Calu3 (cell line): ENCODE data around the gene CPD. TPM values are rescaled to one million over a fixed set of nuclear protein-coding genes. Genes with fewer than 3 reads are reported as not detected.

ENCODE experiments used
- BruUV-seq: library from RNA; stranded (reverse); fragments of 400-500 nt; replicated peaks from 2 replicates; lab custom pipeline; 2021; lab: Mats Ljungman, UMichigan
- CTCF ChIA-PET: fragments of 300-600 bp; sonication (Branson Sonifier 250); formaldehyde crosslinking; loops from one replicate; lab custom pipeline; 2022; ENCODE audit warnings: antibody characterized with exemption; lab: Charles Lee
- DNase-seq: peaks from one replicate; pipeline ENCODE4 v3.0.0; 2022
- H3K27ac Mint-ChIP-seq: one replicate; pipeline ENCODE4 v1.8.0; 2022; ENCODE audit warnings: mixed read lengths; ENCODE audit not compliant: unreplicated experiment
- H3K27me3 Mint-ChIP-seq: one replicate; pipeline ENCODE4 v1.8.0; 2022; ENCODE audit warnings: mixed read lengths; ENCODE audit not compliant: unreplicated experiment
- H3K36me3 Mint-ChIP-seq: one replicate; pipeline ENCODE4 v1.8.0; 2022; ENCODE audit warnings: mild to moderate bottlenecking, moderate library complexity, mixed read lengths; ENCODE audit not compliant: insufficient read depth, unreplicated experiment
- H3K4me1 Mint-ChIP-seq: one replicate; pipeline ENCODE4 v1.8.0; 2022; ENCODE audit warnings: mild to moderate bottlenecking, low read depth, mixed read lengths; ENCODE audit not compliant: unreplicated experiment
- H3K4me3 Mint-ChIP-seq: one replicate; pipeline ENCODE4 v1.8.0; 2022; ENCODE audit warnings: mild to moderate bottlenecking, low read depth, moderate library complexity, mixed read lengths; ENCODE audit not compliant: unreplicated experiment
- H3K9me3 Mint-ChIP-seq: one replicate; pipeline ENCODE4 v1.8.0; 2022; ENCODE audit warnings: low read depth, mixed read lengths; ENCODE audit not compliant: unreplicated experiment
- intact Hi-C: fragments of 100-400 bp; cut with micrococcal nuclease; formaldehyde crosslinking; loops from one replicate; pipeline ENCODE4 v1.10.0; 2022; ENCODE audit not compliant: unreplicated experiment
- total RNA-seq: library from RNA; stranded (reverse); gene quantifications from 2 replicates; pipeline ENCODE4 v1.2.3, GENCODE V29; 2022
- TF ChIP-seq, protein P1 (sequence below): fragments of 200-600 bp; IDR thresholded peaks from one replicate; pipeline ENCODE4 v1.8.0; 2022; ENCODE audit warnings: antibody characterized with exemption; ENCODE audit not compliant: unreplicated experiment

Gene CPD
- total RNA-seq, 1 experiment from 2014 or later: 82.9 TPM

DNA sequence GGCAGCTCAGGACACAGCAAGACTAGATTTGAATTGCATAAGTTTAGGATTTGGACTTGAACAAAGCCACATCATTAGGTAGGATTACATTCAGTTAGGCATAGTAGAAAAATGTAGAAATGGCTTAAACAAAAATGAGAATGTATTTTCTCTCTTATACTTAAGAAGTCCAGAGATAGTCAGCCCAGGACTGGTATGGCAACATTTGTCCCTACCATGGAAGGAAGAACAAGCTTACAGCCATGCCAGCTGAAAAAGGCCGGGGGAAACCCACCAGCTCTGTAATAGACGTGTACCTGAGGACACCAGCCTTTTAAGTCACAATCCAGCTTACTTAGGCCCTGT, 33.7 kb upstream of the CPD start:
- peak; percentile 13 for DNase-seq
- peak overlapping the region; percentile 49 for H3K4me3 Mint-ChIP-seq
- no TSS peak for BruUV-seq
- intact Hi-C loops: loop anchor here (2.0 to 10.0 kb wide), 2 partner anchors 36 to 90 kb away; no protein-coding TSS in a partner anchor
- CTCF ChIA-PET: interaction anchor here (0.5 to 1.9 kb wide), 6 partner anchors 8 to 479 kb away, joined by 3 to 7 read pairs (median 4); partner anchors contain the start of gene CRLF3
- H3K4me1 Mint-ChIP-seq: peaks cover 31% of the 10 kb centered on the region
- H3K27ac Mint-ChIP-seq: peak overlapping the region; percentile 80
- no peaks in the 10 kb centered on the region for H3K27me3 Mint-ChIP-seq
- TF ChIP-seq, protein P1, sequence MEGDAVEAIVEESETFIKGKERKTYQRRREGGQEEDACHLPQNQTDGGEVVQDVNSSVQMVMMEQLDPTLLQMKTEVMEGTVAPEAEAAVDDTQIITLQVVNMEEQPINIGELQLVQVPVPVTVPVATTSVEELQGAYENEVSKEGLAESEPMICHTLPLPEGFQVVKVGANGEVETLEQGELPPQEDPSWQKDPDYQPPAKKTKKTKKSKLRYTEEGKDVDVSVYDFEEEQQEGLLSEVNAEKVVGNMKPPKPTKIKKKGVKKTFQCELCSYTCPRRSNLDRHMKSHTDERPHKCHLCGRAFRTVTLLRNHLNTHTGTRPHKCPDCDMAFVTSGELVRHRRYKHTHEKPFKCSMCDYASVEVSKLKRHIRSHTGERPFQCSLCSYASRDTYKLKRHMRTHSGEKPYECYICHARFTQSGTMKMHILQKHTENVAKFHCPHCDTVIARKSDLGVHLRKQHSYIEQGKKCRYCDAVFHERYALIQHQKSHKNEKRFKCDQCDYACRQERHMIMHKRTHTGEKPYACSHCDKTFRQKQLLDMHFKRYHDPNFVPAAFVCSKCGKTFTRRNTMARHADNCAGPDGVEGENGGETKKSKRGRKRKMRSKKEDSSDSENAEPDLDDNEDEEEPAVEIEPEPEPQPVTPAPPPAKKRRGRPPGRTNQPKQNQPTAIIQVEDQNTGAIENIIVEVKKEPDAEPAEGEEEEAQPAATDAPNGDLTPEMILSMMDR: no peak
- no peaks in the 10 kb centered on the region for H3K9me3 Mint-ChIP-seq
- H3K36me3 Mint-ChIP-seq: no peaks in the 10 kb centered on the region

DNA sequence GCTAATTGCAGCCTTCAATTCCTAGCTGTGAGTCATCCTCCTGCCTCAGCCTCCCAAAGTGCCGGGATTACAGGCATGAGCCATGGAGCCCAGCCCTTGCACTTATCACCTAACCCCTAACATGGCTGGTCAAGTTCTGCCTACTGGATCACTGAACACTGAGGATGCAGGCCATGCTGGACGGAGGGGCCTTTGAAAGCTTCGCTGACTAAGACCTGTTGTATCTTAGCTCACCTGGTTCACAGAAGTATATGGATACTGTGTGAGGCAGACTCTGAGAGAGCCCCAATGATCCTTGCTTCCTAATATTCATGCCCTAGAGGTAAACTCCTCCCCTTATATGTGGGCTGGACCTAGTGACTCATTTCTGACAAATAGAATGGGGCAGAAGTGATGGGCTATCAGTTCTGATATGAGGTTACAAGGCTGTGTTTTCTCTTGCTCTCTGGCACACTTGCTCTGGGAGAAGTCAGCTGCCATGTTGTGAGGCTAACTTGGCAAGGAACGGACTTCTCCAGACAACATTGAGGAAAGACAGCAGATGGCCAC, 33.1 kb upstream of the CPD start:
- H3K27me3 Mint-ChIP-seq: no peaks in the 10 kb centered on the region
- CTCF ChIA-PET: interaction anchor here (0.7 to 1.9 kb wide), 4 partner anchors 9 to 61 kb away, joined by 3 to 7 read pairs (median 4); no protein-coding TSS in a partner anchor
- no TSS peak for BruUV-seq
- intact Hi-C loops: loop anchor here (2.0 to 10.0 kb wide), 2 partner anchors 35 to 89 kb away; no protein-coding TSS in a partner anchor
- DNase-seq: peak; percentile 7
- H3K27ac Mint-ChIP-seq: peak overlapping the region; percentile 80
- H3K4me3 Mint-ChIP-seq: no peak overlapping the region
- H3K9me3 Mint-ChIP-seq: no peaks in the 10 kb centered on the region
- no peaks in the 10 kb centered on the region for H3K36me3 Mint-ChIP-seq
- TF ChIP-seq, protein P1: no peak
- H3K4me1 Mint-ChIP-seq: peaks cover 25% of the 10 kb centered on the region

DNA sequence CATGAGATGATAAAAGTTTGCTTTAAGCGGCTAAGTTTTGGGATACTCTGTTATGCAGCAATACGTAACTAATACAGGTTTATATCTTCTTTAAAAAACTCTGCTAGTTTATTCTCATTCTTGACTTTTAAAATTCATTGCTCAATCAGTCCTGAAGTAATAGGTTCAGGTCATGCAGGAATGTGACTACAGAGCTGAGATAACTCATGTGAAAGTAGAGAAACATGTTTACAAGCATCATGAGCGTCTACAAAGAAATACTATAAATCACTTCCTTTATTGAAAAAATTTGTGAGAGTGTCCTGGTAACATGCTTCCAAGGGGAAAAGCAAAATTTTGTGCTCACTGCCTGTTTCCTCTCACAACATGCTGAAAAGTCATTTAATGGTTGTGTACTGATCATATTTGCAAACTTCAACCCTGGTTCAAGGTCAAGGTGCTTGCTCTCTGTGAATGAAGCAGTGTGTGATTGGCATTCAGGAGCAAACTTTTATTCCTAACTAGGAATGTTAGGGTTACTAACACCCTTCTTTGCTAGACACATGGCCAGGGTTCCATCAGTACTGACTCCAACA, 32.4 kb upstream of the CPD start:
- TF ChIP-seq, protein P1: no peak
- Mint-ChIP-seq H3K4me3 (no peak overlapping the region), H3K9me3 (no peaks in the 10 kb centered on the region), H3K27ac (no peak overlapping the region), H3K27me3 (no peaks in the 10 kb centered on the region), H3K36me3 (no peaks in the 10 kb centered on the region), H3K4me1 (peaks cover 25% of the 10 kb centered on the region)
- CTCF ChIA-PET: interaction anchor here (0.7 kb wide), 1 partner anchor 10 kb away, joined by 3 read pairs; no protein-coding TSS in a partner anchor
- DNase-seq: no peak
- BruUV-seq: no TSS peak
- intact Hi-C loops: loop anchor here (10.0 kb wide), 1 partner anchor 88 kb away; no protein-coding TSS in a partner anchor

DNA sequence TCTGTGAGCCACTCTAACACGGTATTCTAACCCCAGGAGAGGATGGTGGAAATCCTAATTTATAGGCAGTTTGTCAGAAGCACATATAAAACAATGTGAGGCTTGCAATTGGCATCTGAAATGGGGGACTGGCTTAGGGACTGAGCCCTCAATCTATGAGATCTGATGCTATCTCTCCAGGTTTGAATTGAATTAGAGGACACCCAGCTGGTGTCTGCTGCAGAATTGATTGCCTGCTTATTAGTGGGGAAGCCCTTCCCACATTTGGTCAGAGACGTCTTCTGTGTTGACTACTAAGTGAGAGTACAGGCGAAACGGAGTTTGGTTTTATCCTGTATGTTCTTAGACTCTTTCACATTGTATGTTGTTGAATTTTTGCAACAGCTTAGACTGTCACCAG, 31.2 kb upstream of the CPD start:
- no TSS peak for BruUV-seq
- CTCF ChIA-PET: no interaction called here
- TF ChIP-seq, protein P1: no peak
- DNase-seq: no peak
- no peaks in the 10 kb centered on the region for H3K27me3 Mint-ChIP-seq
- intact Hi-C loops: loop anchor here (10.0 kb wide), 1 partner anchor 87 kb away; no protein-coding TSS in a partner anchor
- H3K27ac Mint-ChIP-seq: no peak overlapping the region
- H3K4me1 Mint-ChIP-seq: peaks cover 17% of the 10 kb centered on the region
- no peak overlapping the region for H3K4me3 Mint-ChIP-seq
- H3K9me3 Mint-ChIP-seq: no peaks in the 10 kb centered on the region
- H3K36me3 Mint-ChIP-seq: no peaks in the 10 kb centered on the region
